ENCODE results near the gene MCFD2. TPM values are rescaled to one million over a fixed set of nuclear protein-coding genes. Genes with fewer than 3 reads are reported as not detected.
"Not testable (repeated sequence)": the region's sequence is repeated elsewhere in the genome, so short reads cannot be mapped to it uniquely, and the experiment has no call there.

The MCFD2 gene
- polyA plus RNA-seq, 1 of the 3 experiments (the other 2 are of a cell fraction) = 88.2 TPM

DNA sequence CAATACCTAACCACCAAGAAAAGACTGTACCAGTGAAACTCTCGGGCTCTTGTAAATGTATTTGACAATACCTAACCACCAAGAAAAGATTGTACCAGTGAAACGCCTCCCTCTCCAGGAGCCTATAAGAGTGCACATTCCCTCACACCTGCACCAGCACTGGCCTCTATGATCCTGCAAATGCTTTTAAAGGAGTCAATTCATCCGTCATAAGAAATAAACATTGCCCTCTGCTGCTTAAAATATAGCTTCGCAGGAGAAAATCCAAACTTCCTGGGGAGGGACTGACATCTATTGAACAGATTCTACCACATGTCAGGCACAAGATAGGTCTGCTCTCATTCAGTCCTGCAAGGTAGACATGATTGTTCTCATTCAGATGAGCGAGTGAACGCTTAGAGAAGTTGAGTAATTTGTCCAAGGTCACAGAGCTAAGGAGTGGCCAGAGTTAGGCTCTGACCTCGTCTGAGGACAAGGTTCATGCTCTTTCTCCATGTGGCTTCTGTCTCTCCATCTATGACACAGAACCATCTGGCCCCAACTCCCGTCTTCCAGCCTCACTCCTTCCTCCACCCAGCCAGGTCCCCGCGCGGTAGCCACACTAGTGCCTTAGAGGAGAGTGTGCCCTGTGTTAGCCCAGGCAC is 38.7 kb downstream of the MCFD2 start:
- H3K27me3 ChIP-seq (ENCODE audit: insufficient read depth) = no peaks in the 10 kb centered on the region
- H3K79me2 ChIP-seq (ENCODE audit: insufficient read depth) = no peaks in the 10 kb centered on the region
- no peak overlapping the region for H3K4me3 ChIP-seq (ENCODE audit: low read depth in 2 of 2, low read length in 1 of 2)
- H4K20me1 ChIP-seq (ENCODE audit: insufficient read depth) = no peaks in the 10 kb centered on the region
- peak; percentile 73 for DNase-seq
- WGBS (ENCODE audit: low lambda C conversion rate) = 61% methylated on average over 11 of the region's 11 CpGs
- H3K36me3 ChIP-seq (replicated peaks in 1 of 2; ENCODE audit: control insufficient read depth in 1 of 2, insufficient read depth in 2 of 2, low read length in 1 of 2) = no peaks in the 10 kb centered on the region
- H3K27ac ChIP-seq (ENCODE audit: low read depth in 2 of 2, low read length in 1 of 2) = peak overlapping the region; percentile 7 to 76
- no peak overlapping the region for H3K4me2 ChIP-seq
- TF ChIP-seq, protein P1, sequence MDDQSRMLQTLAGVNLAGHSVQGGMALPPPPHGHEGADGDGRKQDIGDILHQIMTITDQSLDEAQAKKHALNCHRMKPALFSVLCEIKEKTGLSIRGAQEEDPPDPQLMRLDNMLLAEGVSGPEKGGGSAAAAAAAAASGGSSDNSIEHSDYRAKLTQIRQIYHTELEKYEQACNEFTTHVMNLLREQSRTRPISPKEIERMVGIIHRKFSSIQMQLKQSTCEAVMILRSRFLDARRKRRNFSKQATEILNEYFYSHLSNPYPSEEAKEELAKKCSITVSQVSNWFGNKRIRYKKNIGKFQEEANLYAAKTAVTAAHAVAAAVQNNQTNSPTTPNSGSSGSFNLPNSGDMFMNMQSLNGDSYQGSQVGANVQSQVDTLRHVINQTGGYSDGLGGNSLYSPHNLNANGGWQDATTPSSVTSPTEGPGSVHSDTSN (IDR thresholded peaks at IDR 0.05) = no peak
- TF ChIP-seq RXRA (IDR thresholded peaks at IDR 0.05; ENCODE audit: borderline replicate concordance, low read depth) (no peak), RFX5 (IDR thresholded peaks at IDR 0.05; ENCODE audit: low read length) (0 out of 2 replicates have a peak, but pooled peaks have one; percentile 18), RCOR1 (IDR thresholded peaks at IDR 0.05; ENCODE audit: low read length) (peak; percentile 33; the same call in 1 of the 2 replicates), GATA2 (CRISPR knock-in tag; IDR thresholded peaks at IDR 0.05) (no peak), SMC3 (IDR thresholded peaks at IDR 0.05; ENCODE audit: low read depth, low read length) (peak; percentile 87), RAD21 (IDR thresholded peaks at IDR 0.05; ENCODE audit: low read length) (peak; percentile 91)
- TF ChIP-seq, protein P2, sequence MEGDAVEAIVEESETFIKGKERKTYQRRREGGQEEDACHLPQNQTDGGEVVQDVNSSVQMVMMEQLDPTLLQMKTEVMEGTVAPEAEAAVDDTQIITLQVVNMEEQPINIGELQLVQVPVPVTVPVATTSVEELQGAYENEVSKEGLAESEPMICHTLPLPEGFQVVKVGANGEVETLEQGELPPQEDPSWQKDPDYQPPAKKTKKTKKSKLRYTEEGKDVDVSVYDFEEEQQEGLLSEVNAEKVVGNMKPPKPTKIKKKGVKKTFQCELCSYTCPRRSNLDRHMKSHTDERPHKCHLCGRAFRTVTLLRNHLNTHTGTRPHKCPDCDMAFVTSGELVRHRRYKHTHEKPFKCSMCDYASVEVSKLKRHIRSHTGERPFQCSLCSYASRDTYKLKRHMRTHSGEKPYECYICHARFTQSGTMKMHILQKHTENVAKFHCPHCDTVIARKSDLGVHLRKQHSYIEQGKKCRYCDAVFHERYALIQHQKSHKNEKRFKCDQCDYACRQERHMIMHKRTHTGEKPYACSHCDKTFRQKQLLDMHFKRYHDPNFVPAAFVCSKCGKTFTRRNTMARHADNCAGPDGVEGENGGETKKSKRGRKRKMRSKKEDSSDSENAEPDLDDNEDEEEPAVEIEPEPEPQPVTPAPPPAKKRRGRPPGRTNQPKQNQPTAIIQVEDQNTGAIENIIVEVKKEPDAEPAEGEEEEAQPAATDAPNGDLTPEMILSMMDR (IDR thresholded peaks at IDR 0.05) = peak; percentile 80
- ChIA-PET POLR2A (interaction anchor here (0.7 kb wide), 1 partner anchor 209 kb away, joined by 3 read pairs; no protein-coding TSS in a partner anchor), CTCF (interaction anchor here (0.6 to 2.4 kb wide), 26 partner anchors 9 to 246 kb away, joined by 3 to 20 read pairs (median 4); partner anchors contain the start of gene MCFD2)
- peaks cover 33% of the 10 kb centered on the region for H3F3A ChIP-seq (replicated peaks; ENCODE audit: insufficient read depth)
- 0 out of 2 replicates have a peak overlapping the region, but pooled peaks have one; percentile 4 for H3K9ac ChIP-seq
- H3K4me1 ChIP-seq (ENCODE audit: control insufficient read depth in 1 of 2, insufficient read depth in 2 of 2, low read depth in 1 of 2, low read length in 1 of 2) = peaks cover 35 to 38% of the 10 kb centered on the region in 2 experiments; a peak in 3 of 4 replicates
- no peaks in the 10 kb centered on the region for H3K9me3 ChIP-seq
- no peak overlapping the region for H2AFZ ChIP-seq (ENCODE audit: low read depth)
- no peaks in the 10 kb centered on the region for H3K9me2 ChIP-seq

DNA sequence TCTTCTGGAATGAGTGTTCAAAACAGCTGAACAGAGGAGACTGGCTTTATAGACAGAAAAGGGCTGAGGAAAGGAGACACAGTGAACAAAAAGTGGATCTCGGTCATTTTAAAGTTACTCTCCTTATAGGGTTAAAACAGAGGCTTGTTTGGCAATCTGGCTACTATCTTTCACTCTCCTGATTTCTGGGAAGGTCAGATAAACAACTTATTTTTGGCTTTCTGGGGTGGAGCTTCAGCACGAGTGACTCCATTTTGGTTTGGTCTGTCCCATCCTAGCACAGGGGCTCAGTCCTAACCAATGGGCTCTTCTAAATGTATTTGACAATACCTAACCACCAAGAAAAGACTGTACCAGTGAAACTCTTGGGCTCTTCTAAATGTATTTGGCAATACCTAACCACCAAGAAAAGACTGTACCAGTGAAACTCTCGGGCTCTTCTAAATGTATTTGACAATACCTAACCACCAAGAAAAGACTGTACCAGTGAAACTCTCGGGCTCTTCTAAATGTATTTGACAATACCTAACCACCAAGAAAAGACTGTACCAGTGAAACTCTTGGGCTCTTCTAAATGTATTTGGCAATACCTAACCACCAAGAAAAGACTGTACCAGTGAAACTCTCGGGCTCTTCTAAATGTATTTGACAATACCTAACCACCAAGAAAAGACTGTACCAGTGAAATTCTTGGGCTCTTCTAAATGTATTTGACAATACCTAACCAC is 39.5 kb downstream of the MCFD2 start:
- CTCF ChIA-PET = interaction anchor here (0.6 to 2.6 kb wide), 27 partner anchors 10 to 447 kb away, joined by 3 to 20 read pairs (median 4); partner anchors contain the start of gene MCFD2
- DNase-seq; H3K4me3 ChIP-seq (ENCODE audit: low read depth in 2 of 2, low read length in 1 of 2); H3K79me2 ChIP-seq (ENCODE audit: insufficient read depth); H4K20me1 ChIP-seq (ENCODE audit: insufficient read depth); H3K27me3 ChIP-seq (ENCODE audit: insufficient read depth); H2AFZ ChIP-seq (ENCODE audit: low read depth); H3K9me3 ChIP-seq; H3K4me2 ChIP-seq; H3K9ac ChIP-seq; H3K36me3 ChIP-seq (replicated peaks in 1 of 2; ENCODE audit: control insufficient read depth in 1 of 2, insufficient read depth in 2 of 2, low read length in 1 of 2); H3K9me2 ChIP-seq; POLR2A ChIA-PET: not testable (repeated sequence)
- H3F3A ChIP-seq (replicated peaks; ENCODE audit: insufficient read depth) = peaks cover 26% of the 10 kb centered on the region
- H3K4me1 ChIP-seq (ENCODE audit: control insufficient read depth in 1 of 2, insufficient read depth in 2 of 2, low read depth in 1 of 2, low read length in 1 of 2) = peaks cover 28 to 31% of the 10 kb centered on the region in 2 experiments; a peak in 3 of 4 replicates
- H3K27ac ChIP-seq (ENCODE audit: low read depth in 2 of 2, low read length in 1 of 2) = peak overlapping the region; percentile 2 to 91; a peak in 2 of 4 replicates
- WGBS (ENCODE audit: low lambda C conversion rate) = 87% methylated on average over 4 of the region's 5 CpGs

Measured in SK-N-SH (cell line).